ENCODE data around the gene TEX12.

DNA sequence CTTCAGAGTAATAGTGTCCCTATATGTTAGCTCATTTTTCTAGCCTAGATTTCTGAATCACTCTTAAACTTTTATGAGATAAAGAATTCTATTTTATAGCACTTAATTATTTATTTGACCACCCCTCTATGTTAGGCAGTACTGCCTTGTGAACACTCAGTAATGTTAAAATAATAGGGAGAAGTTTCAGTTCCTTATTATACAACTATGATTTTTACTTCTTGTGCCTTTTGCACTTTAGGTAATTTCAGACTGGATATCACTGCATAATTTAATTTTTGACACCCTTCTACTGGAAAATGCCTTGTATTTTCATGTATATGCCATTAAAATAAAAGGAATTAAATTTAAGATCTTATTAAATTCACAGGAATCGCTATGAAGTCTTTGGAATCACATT is 11.3 kb downstream of the TEX12 start:
- TF ChIP-seq, protein P1, sequence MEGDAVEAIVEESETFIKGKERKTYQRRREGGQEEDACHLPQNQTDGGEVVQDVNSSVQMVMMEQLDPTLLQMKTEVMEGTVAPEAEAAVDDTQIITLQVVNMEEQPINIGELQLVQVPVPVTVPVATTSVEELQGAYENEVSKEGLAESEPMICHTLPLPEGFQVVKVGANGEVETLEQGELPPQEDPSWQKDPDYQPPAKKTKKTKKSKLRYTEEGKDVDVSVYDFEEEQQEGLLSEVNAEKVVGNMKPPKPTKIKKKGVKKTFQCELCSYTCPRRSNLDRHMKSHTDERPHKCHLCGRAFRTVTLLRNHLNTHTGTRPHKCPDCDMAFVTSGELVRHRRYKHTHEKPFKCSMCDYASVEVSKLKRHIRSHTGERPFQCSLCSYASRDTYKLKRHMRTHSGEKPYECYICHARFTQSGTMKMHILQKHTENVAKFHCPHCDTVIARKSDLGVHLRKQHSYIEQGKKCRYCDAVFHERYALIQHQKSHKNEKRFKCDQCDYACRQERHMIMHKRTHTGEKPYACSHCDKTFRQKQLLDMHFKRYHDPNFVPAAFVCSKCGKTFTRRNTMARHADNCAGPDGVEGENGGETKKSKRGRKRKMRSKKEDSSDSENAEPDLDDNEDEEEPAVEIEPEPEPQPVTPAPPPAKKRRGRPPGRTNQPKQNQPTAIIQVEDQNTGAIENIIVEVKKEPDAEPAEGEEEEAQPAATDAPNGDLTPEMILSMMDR (IDR thresholded peaks at IDR 0.05): no peak
- no peak for TF ChIP-seq POLR2A (IDR thresholded peaks at IDR 0.05)

Data from adrenal gland (tissue), 5 donors.